ENCODE results near the gene TMEM127.

The TMEM127 gene

DNA sequence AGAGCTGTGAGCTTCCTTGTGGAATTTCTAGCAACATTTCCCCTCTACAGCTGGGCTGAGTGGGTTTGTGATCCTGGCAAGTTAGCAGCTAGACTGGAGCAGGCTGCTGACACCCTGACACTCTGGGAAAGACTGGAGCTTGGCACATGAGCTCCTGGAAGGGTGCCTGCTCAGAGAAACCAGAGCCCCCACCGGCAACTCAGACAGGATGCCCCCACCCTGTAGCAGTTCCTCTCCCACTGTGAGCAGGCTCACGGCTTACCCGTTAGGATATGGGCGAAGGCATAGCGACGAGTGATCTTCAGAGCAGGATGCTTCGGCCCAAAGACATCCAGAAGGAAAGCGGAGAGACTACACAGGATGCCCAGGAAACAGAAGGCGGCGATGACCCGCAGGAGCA is 11.2 kb downstream of the TMEM127 start:
- H3K9me3 ChIP-seq (ENCODE audit: control insufficient read depth in 1 of 2, low read length in 2 of 2): no peaks in the 10 kb centered on the region
- peaks cover 37 to 39% of the 10 kb centered on the region in 2 donors for H3K4me1 ChIP-seq (ENCODE audit: control insufficient read depth in 1 of 2, insufficient read depth in 2 of 2, low read length in 2 of 2)
- H3K4me3 ChIP-seq (ENCODE audit: low read depth in 1 of 2, low read length in 2 of 2): no peak overlapping the region
- H3K36me3 ChIP-seq (ENCODE audit: control insufficient read depth in 1 of 2, insufficient read depth in 2 of 2, low read length in 2 of 2): peaks cover 31 to 64% of the 10 kb centered on the region in 2 donors
- no peak overlapping the region for H3K9ac ChIP-seq (ENCODE audit: low read depth in 1 of 2, low read length in 2 of 2)
- H3K27ac ChIP-seq (ENCODE audit: low read depth, low read length): no peak overlapping the region
- no peaks in the 10 kb centered on the region for H3K27me3 ChIP-seq (ENCODE audit: control insufficient read depth in 1 of 2, insufficient read depth in 2 of 2, low read length in 2 of 2)

DNA sequence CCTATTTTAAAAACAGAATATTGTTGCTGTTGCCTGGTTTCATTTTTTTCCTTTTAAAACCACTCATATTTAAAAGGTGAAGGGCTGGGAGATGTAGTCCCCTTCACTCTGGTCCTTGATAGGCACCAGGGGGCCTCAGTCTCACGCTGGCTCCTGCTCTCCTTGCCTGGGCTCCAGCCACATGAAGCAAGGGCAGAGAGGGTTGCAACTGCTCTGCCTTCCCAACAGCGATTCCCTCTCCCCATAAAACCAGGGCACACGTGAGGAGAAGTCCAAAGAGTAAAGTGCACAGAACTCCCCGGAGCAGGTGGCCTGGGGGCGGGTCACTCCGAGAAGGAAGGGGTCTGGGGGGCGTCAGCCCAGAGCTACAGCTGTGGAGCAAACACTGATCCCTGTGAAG is 12.8 kb downstream of the TMEM127 start:
- Histone ChIP-seq H3K36me3 (ENCODE audit: control insufficient read depth in 1 of 2, insufficient read depth in 2 of 2, low read length in 2 of 2) (peaks cover 31 to 52% of the 10 kb centered on the region in 2 donors), H3K9ac (ENCODE audit: low read depth in 1 of 2, low read length in 2 of 2) (no peak overlapping the region), H3K9me3 (ENCODE audit: control insufficient read depth in 1 of 2, low read length in 2 of 2) (no peaks in the 10 kb centered on the region), H3K27ac (ENCODE audit: low read depth, low read length) (no peak overlapping the region), H3K4me3 (ENCODE audit: low read depth in 1 of 2, low read length in 2 of 2) (no peak overlapping the region), H3K27me3 (ENCODE audit: control insufficient read depth in 1 of 2, insufficient read depth in 2 of 2, low read length in 2 of 2) (no peaks in the 10 kb centered on the region), H3K4me1 (ENCODE audit: control insufficient read depth in 1 of 2, insufficient read depth in 2 of 2, low read length in 2 of 2) (peaks cover 22 to 24% of the 10 kb centered on the region in 2 donors)

DNA sequence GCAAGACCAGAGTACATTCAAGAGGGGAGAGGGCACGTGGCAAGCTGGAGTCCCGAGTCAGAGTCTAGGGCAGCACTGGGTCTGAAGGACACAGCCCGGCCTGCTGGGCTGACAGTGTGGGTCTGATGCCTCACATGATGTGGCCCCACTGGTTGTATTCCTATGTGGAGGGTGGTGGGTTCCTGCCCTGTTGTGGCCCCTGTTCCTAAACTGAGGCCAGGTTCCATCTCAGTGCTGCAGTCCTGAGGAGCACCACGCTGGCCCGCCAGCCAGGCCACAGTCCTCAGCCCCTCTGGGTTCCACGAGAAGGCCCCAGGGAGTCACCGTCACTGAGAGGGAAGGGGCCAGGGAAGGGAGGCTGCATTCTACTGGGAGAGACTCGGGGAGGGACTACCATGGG is 13.3 kb downstream of the TMEM127 start:
- no peak overlapping the region for H3K4me3 ChIP-seq (ENCODE audit: low read depth in 1 of 2, low read length in 2 of 2)
- no peak overlapping the region for H3K27ac ChIP-seq (ENCODE audit: low read depth, low read length)
- peaks cover 31 to 52% of the 10 kb centered on the region in 2 donors for H3K36me3 ChIP-seq (ENCODE audit: control insufficient read depth in 1 of 2, insufficient read depth in 2 of 2, low read length in 2 of 2)
- peak overlapping the region in 1 of 2 donors; percentile 7 for H3K9ac ChIP-seq (ENCODE audit: low read depth in 1 of 2, low read length in 2 of 2)
- H3K4me1 ChIP-seq (ENCODE audit: control insufficient read depth in 1 of 2, insufficient read depth in 2 of 2, low read length in 2 of 2): peaks cover 19 to 23% of the 10 kb centered on the region in 2 donors
- H3K27me3 ChIP-seq (ENCODE audit: control insufficient read depth in 1 of 2, insufficient read depth in 2 of 2, low read length in 2 of 2): no peaks in the 10 kb centered on the region
- no peaks in the 10 kb centered on the region for H3K9me3 ChIP-seq (ENCODE audit: control insufficient read depth in 1 of 2, low read length in 2 of 2)

DNA sequence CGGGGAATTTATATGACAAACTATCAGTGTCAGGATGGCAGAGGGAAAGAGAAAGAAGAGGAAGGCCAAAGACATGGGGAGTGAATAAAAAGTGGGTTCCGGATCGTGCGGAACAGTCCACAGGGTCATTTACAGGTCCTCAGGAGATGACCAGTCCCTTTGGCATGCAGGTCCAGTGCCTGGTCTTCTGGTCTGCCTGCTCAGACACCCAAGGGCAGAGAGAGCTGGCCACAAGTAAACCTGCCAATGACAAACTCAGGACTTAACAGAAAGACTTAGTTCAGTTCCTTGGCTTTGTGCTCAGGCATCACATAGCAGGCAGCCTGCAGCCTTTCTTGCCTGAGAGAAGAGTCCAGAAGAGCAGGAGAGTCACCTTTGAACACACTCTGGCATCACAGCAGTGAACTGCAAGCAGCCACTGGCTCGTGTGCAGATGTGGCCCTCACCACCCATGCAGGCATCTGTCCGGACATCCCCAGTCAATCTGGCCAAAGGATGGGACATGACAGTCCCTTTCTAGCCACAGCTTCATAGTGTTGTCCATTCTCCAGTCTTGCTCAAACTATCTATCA is 14.0 kb downstream of the TMEM127 start:
- no peak overlapping the region for H3K4me3 ChIP-seq (ENCODE audit: low read depth in 1 of 2, low read length in 2 of 2)
- no peaks in the 10 kb centered on the region for H3K27me3 ChIP-seq (ENCODE audit: control insufficient read depth in 1 of 2, insufficient read depth in 2 of 2, low read length in 2 of 2)
- no peak overlapping the region for H3K27ac ChIP-seq (ENCODE audit: low read depth, low read length)
- H3K9ac ChIP-seq (ENCODE audit: low read depth in 1 of 2, low read length in 2 of 2): no peak overlapping the region
- peaks cover 31 to 51% of the 10 kb centered on the region in 2 donors for H3K36me3 ChIP-seq (ENCODE audit: control insufficient read depth in 1 of 2, insufficient read depth in 2 of 2, low read length in 2 of 2)
- H3K9me3 ChIP-seq (ENCODE audit: control insufficient read depth in 1 of 2, low read length in 2 of 2): no peaks in the 10 kb centered on the region
- peaks cover 19 to 23% of the 10 kb centered on the region in 2 donors for H3K4me1 ChIP-seq (ENCODE audit: control insufficient read depth in 1 of 2, insufficient read depth in 2 of 2, low read length in 2 of 2)

DNA sequence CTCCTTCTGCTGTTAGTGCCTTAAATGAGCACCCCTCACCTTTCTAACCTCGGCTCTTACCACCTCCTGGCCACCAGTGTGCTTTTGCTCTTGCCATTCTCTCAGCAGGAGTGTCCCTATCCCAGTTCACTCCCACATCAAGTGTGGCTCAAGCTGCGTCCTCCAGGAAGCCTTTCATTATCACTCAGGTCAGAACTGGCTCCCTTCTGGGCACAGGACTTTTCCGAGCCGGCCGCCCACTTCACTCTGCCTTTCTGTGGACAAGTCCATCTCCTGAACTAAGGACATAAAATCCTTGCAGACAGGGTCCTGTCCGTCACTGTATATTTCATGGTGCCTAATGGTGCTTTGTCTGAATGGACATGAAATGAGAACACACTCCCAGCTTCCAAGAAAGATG is 15.6 kb downstream of the TMEM127 start:
- Histone ChIP-seq H3K27me3 (ENCODE audit: control insufficient read depth in 1 of 2, insufficient read depth in 2 of 2, low read length in 2 of 2) (no peaks in the 10 kb centered on the region), H3K4me1 (ENCODE audit: control insufficient read depth in 1 of 2, insufficient read depth in 2 of 2, low read length in 2 of 2) (peaks cover 19 to 23% of the 10 kb centered on the region in 2 donors), H3K9ac (ENCODE audit: low read depth in 1 of 2, low read length in 2 of 2) (no peak overlapping the region), H3K9me3 (ENCODE audit: control insufficient read depth in 1 of 2, low read length in 2 of 2) (no peaks in the 10 kb centered on the region), H3K4me3 (ENCODE audit: low read depth in 1 of 2, low read length in 2 of 2) (no peak overlapping the region), H3K36me3 (ENCODE audit: control insufficient read depth in 1 of 2, insufficient read depth in 2 of 2, low read length in 2 of 2) (peaks cover 29 to 43% of the 10 kb centered on the region in 2 donors), H3K27ac (ENCODE audit: low read depth, low read length) (no peak overlapping the region)

DNA sequence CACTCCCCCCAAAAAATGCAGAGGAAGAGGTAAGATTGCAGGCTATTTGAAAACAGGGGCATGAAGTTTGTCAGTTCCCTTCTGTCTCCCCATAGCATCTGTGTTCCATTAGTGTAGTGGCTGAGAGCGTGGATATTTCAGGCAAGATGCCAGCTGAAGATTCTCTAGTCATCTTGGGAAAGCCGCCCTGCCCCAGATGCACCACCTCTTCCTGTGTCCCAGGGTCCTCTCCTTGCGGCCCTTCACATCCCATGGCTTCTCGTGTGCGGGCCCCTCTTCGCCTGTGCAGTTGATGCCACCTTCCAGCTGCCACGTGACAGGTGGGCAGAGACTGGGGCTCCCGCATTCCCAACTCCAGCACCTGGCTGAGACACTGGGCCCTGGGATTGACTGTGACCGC is 16.1 kb downstream of the TMEM127 start:
- Histone ChIP-seq H3K27me3 (ENCODE audit: control insufficient read depth in 1 of 2, insufficient read depth in 2 of 2, low read length in 2 of 2) (no peaks in the 10 kb centered on the region), H3K27ac (ENCODE audit: low read depth, low read length) (no peak overlapping the region)

DNA sequence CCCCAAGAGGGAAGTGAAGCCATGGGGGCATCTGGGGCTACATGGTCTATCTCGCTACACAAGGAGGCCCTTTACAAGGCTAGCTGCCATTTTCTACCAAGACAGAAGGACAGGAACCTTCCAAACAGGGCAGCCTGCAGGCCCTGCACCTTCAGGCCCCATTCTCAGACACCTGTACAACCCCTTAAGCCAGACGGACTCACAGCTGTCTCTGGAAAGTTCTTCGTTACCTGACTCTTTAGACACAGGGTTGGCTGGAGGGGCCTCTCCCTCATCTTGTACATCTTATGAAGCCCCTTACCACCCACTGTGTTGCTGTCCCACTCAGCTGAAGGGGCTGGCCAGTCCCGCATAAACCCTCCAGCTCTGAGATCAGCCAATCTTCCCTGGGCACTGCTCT is 17.2 kb downstream of the TMEM127 start:
- H3K27ac ChIP-seq (ENCODE audit: low read depth, low read length): no peak overlapping the region
- H3K4me1 ChIP-seq (ENCODE audit: control insufficient read depth in 1 of 2, insufficient read depth in 2 of 2, low read length in 2 of 2): peaks cover 17 to 18% of the 10 kb centered on the region in 2 donors
- peaks cover 19 to 28% of the 10 kb centered on the region in 2 donors for H3K36me3 ChIP-seq (ENCODE audit: control insufficient read depth in 1 of 2, insufficient read depth in 2 of 2, low read length in 2 of 2)
- no peak overlapping the region for H3K9ac ChIP-seq (ENCODE audit: low read depth in 1 of 2, low read length in 2 of 2)
- no peaks in the 10 kb centered on the region for H3K27me3 ChIP-seq (ENCODE audit: control insufficient read depth in 1 of 2, insufficient read depth in 2 of 2, low read length in 2 of 2)
- H3K4me3 ChIP-seq (ENCODE audit: low read depth in 1 of 2, low read length in 2 of 2): no peak overlapping the region
- no peaks in the 10 kb centered on the region for H3K9me3 ChIP-seq (ENCODE audit: control insufficient read depth in 1 of 2, low read length in 2 of 2)

More for the DNA sequence above, 16.1 kb downstream of the TMEM127 start:
- no peak overlapping the region for H3K9ac ChIP-seq (ENCODE audit: low read depth in 1 of 2, low read length in 2 of 2)
- H3K36me3 ChIP-seq (ENCODE audit: control insufficient read depth in 1 of 2, insufficient read depth in 2 of 2, low read length in 2 of 2): peaks cover 24 to 38% of the 10 kb centered on the region in 2 donors
- no peaks in the 10 kb centered on the region for H3K9me3 ChIP-seq (ENCODE audit: control insufficient read depth in 1 of 2, low read length in 2 of 2)
- no peak overlapping the region for H3K4me3 ChIP-seq (ENCODE audit: low read depth in 1 of 2, low read length in 2 of 2)
- peaks cover 19 to 23% of the 10 kb centered on the region in 2 donors for H3K4me1 ChIP-seq (ENCODE audit: control insufficient read depth in 1 of 2, insufficient read depth in 2 of 2, low read length in 2 of 2)

DNA sequence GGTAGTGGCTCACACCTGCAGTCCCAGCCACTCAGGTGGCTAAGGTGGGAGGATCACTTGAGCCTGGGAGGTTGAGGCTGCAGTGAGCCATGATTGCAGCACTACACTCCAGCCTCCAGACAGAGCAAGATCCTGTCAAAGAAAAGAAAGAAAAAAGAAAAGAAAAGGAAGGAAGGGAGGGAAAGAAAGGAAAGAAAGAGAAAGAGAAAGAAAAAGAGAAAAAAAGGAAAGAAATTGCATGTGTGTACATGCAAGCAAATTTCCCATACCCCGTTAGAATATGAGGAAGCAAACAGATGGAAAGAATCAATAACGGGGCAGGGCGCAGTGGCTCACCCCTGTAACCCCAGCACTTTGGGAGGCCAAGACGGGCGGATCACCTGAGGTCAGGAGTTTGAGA is 17.9 kb downstream of the TMEM127 start:
- Histone ChIP-seq H3K9ac (ENCODE audit: low read depth in 1 of 2, low read length in 2 of 2) (no peak overlapping the region), H3K4me3 (ENCODE audit: low read depth in 1 of 2, low read length in 2 of 2) (no peak overlapping the region), H3K9me3 (ENCODE audit: control insufficient read depth in 1 of 2, low read length in 2 of 2) (no peaks in the 10 kb centered on the region), H3K27me3 (ENCODE audit: control insufficient read depth in 1 of 2, insufficient read depth in 2 of 2, low read length in 2 of 2) (no peaks in the 10 kb centered on the region), H3K36me3 (ENCODE audit: control insufficient read depth in 1 of 2, insufficient read depth in 2 of 2, low read length in 2 of 2) (peaks cover 19 to 20% of the 10 kb centered on the region in 2 donors), H3K4me1 (ENCODE audit: control insufficient read depth in 1 of 2, insufficient read depth in 2 of 2, low read length in 2 of 2) (peaks cover 11% of the 10 kb centered on the region in 2 donors), H3K27ac (ENCODE audit: low read depth, low read length) (no peak overlapping the region)

DNA sequence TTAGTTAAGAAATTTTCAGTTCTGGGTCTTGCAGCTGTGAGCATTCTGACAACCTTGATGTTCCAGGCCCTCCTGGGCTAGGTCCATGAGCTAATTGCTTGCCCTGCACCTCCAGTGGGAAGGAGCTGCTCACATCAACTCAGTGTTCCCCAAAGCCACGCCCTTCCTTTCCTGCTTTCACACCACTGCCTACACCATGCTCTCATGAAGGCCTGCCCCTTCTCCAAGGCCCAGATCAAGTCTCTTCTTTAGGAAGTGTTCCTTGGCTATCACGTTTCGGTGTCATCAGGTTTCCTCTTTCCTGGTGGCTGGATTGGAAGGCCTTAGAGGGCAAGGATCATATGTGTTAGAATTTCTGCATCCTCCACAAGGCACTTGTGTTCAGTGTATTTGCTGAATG is 18.8 kb downstream of the TMEM127 start:
- H3K9ac ChIP-seq (ENCODE audit: low read depth in 1 of 2, low read length in 2 of 2): no peak overlapping the region
- H3K27me3 ChIP-seq (ENCODE audit: control insufficient read depth in 1 of 2, insufficient read depth in 2 of 2, low read length in 2 of 2): no peaks in the 10 kb centered on the region
- no peak overlapping the region for H3K27ac ChIP-seq (ENCODE audit: low read depth, low read length)
- H3K9me3 ChIP-seq (ENCODE audit: control insufficient read depth in 1 of 2, low read length in 2 of 2): no peaks in the 10 kb centered on the region
- no peak overlapping the region for H3K4me3 ChIP-seq (ENCODE audit: low read depth in 1 of 2, low read length in 2 of 2)
- H3K4me1 ChIP-seq (ENCODE audit: control insufficient read depth in 1 of 2, insufficient read depth in 2 of 2, low read length in 2 of 2): peaks cover 4 to 8% of the 10 kb centered on the region in 2 donors
- H3K36me3 ChIP-seq (ENCODE audit: control insufficient read depth in 1 of 2, insufficient read depth in 2 of 2, low read length in 2 of 2): peaks cover 11 to 12% of the 10 kb centered on the region in 2 donors

DNA sequence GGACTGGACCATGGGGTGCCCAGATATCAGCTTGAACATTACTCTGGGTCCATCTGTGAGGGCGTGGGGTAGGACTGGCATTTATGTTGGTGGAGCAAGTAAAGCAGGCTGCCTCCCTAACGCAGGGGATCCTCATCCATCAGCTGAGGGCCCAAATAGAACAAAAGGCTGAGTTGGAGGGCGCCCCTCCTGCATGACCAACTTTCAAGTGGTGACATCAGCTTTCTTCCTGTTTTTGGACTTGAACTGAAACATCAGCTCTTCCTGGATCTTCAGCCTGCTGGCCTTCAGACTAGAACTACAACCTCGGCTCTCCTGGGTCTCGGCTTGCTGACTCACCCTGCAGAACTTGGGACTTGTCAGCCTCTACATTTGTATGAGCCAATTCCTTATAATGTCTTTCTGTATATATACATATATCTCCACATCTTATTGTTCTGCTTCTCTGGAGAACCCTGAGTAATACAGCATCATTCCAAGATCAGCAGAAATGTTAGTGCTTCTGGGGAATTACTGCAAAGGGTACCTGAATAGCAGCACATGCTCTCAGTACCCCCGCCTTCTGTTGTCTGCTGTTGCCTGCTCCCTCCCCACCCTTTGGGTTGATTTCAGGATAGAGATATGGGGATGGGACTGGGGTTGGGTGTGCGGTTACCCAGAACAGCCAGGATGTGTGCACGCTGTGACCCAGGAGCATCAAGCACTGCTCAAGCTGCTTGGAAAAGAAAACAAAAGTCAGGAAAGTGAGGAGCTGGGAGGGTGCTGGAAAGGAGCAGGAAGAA is 20.0 kb downstream of the TMEM127 start:
- Histone ChIP-seq H3K27me3 (ENCODE audit: control insufficient read depth in 1 of 2, insufficient read depth in 2 of 2, low read length in 2 of 2) (no peaks in the 10 kb centered on the region), H3K9me3 (ENCODE audit: control insufficient read depth in 1 of 2, low read length in 2 of 2) (no peaks in the 10 kb centered on the region), H3K4me1 (ENCODE audit: control insufficient read depth in 1 of 2, insufficient read depth in 2 of 2, low read length in 2 of 2) (peaks cover 7 to 17% of the 10 kb centered on the region in 2 donors), H3K27ac (ENCODE audit: low read depth, low read length) (no peak overlapping the region), H3K4me3 (ENCODE audit: low read depth in 1 of 2, low read length in 2 of 2) (no peak overlapping the region), H3K36me3 (ENCODE audit: control insufficient read depth in 1 of 2, insufficient read depth in 2 of 2, low read length in 2 of 2) (peaks cover 8% of the 10 kb centered on the region in 2 donors), H3K9ac (ENCODE audit: low read depth in 1 of 2, low read length in 2 of 2) (no peak overlapping the region)
